WTC11 (cell line): ENCODE data around the gene CSTPP1. TPM values are rescaled to one million over a fixed set of nuclear protein-coding genes. Genes with fewer than 3 reads are reported as not detected.

Source experiments
- ATAC-seq: fragments of 200-7000 bp; cut with Tn5 transposase; 2 replicates; pipeline ENCODE4 v1.10.0; 2021; ENCODE audit warnings: mild to moderate bottlenecking, moderate library complexity
- CTCF ChIA-PET: fragments of 300-600 bp; sonication (Branson Sonifier 250); formaldehyde crosslinking; loops from one replicate; lab custom pipeline; 2021; ENCODE audit warnings: antibody characterized with exemption; lab: Charles Lee
- POLR2A ChIA-PET: fragments of 350-600 bp; sonication (Branson Sonifier 250); formaldehyde crosslinking; loops from one replicate; lab custom pipeline; 2021; ENCODE audit warnings: antibody characterized with exemption; lab: Charles Lee
- DNase-seq: peaks from one replicate; pipeline ENCODE4 v3.0.0; 2021; ENCODE audit warnings: low spot score
- H3K27ac Mint-ChIP-seq: 2 replicates; pipeline ENCODE4 v1.8.0; 2021; ENCODE audit warnings: mixed read lengths
- H3K27me3 Mint-ChIP-seq: 2 replicates; pipeline ENCODE4 v1.8.0; 2021; ENCODE audit warnings: low read depth, mild to moderate bottlenecking, moderate library complexity, mixed read lengths
- H3K36me3 Mint-ChIP-seq: 2 replicates; pipeline ENCODE4 v1.8.0; 2021; ENCODE audit warnings: mixed read lengths
- H3K4me1 Mint-ChIP-seq: 2 replicates; pipeline ENCODE4 v1.8.0; 2022; ENCODE audit warnings: mixed read lengths
- H3K4me3 Mint-ChIP-seq: 2 replicates; pipeline ENCODE4 v1.8.0; 2021; ENCODE audit warnings: mild to moderate bottlenecking, moderate library complexity, mixed read lengths
- H3K9me3 Mint-ChIP-seq: 2 replicates; pipeline ENCODE4 v1.8.0; 2021; ENCODE audit warnings: mixed read lengths
- AR ChIP-seq: fragments of 250-450 bp; sonication (Bioruptor Pico); IDR thresholded peaks from 2 replicates; pipeline ENCODE4 v1.9.0; 2021; ENCODE audit warnings: mild to moderate bottlenecking
- CREM ChIP-seq: sonication (generic); formaldehyde crosslinking; IDR thresholded peaks from 2 replicates; pipeline ENCODE4 v1.8.1; 2022; ENCODE audit warnings: mild to moderate bottlenecking, missing genetic modification reagents, moderate library complexity
- EMX1 ChIP-seq: fragments of 250-450 bp; sonication (Bioruptor Pico); IDR thresholded peaks from 2 replicates; pipeline ENCODE4 v1.8.0; 2021; ENCODE audit warnings: mild to moderate bottlenecking
- FOXK1 ChIP-seq: sonication (generic); formaldehyde crosslinking; IDR thresholded peaks from 2 replicates; pipeline ENCODE4 v1.8.0; 2022; ENCODE audit warnings: mild to moderate bottlenecking, moderate library complexity, missing genetic modification reagents
- FOXP1 ChIP-seq: sonication (generic); formaldehyde crosslinking; IDR thresholded peaks from 2 replicates; pipeline ENCODE4 v1.8.0; 2022; ENCODE audit warnings: missing genetic modification reagents, mild to moderate bottlenecking, moderate library complexity, borderline replicate concordance
- GRHL2 ChIP-seq: fragments of 250-450 bp; sonication (Bioruptor Pico); IDR thresholded peaks from 2 replicates; pipeline ENCODE4 v1.8.0; 2022; ENCODE audit warnings: mild to moderate bottlenecking, moderate library complexity; ENCODE audit not compliant: insufficient replicate concordance, severe bottlenecking
- JUN ChIP-seq: sonication (generic); formaldehyde crosslinking; IDR thresholded peaks from 2 replicates; pipeline ENCODE4 v1.8.0; 2023; ENCODE audit warnings: mild to moderate bottlenecking, missing genetic modification reagents
- NFYB ChIP-seq: sonication (generic); formaldehyde crosslinking; conservative IDR thresholded peaks from 2 replicates; pipeline ENCODE4 v1.8.0; 2022; ENCODE audit warnings: low read depth, missing genetic modification reagents
- NR1H2 ChIP-seq: sonication (generic); formaldehyde crosslinking; IDR thresholded peaks from 2 replicates; pipeline ENCODE4 v1.9.0; 2021; ENCODE audit warnings: mild to moderate bottlenecking, moderate library complexity, missing genetic modification reagents
- NR3C1 ChIP-seq: sonication (generic); formaldehyde crosslinking; conservative IDR thresholded peaks from 2 replicates; pipeline ENCODE4 v1.8.1; 2023; ENCODE audit warnings: low read depth, mild to moderate bottlenecking, missing genetic modification reagents
- OVOL2 ChIP-seq: fragments of 250-450 bp; sonication (Bioruptor Pico); IDR thresholded peaks from 2 replicates; pipeline ENCODE4 v1.9.0; 2021; ENCODE audit warnings: mild to moderate bottlenecking, borderline replicate concordance
- RELA ChIP-seq: sonication (generic); formaldehyde crosslinking; IDR thresholded peaks from 2 replicates; pipeline ENCODE4 v1.8.1; 2022; ENCODE audit warnings: missing genetic modification reagents, mild to moderate bottlenecking, borderline replicate concordance
- ZBTB43 ChIP-seq: sonication (generic); formaldehyde crosslinking; IDR thresholded peaks from 2 replicates; pipeline ENCODE4 v1.8.1; 2023; ENCODE audit warnings: mild to moderate bottlenecking, missing genetic modification reagents
- ZNF396 ChIP-seq: fragments of 250-450 bp; sonication (Bioruptor Pico); IDR thresholded peaks from 2 replicates; pipeline ENCODE4 v1.8.0; 2021; ENCODE audit warnings: mild to moderate bottlenecking, moderate library complexity, borderline replicate concordance
- ZNF512 ChIP-seq: sonication (generic); formaldehyde crosslinking; IDR thresholded peaks from 2 replicates; pipeline ENCODE4 v1.8.1; 2022; ENCODE audit warnings: missing genetic modification reagents, borderline replicate concordance
- ZNF671 ChIP-seq: fragments of 250-450 bp; sonication (Bioruptor Pico); IDR thresholded peaks from 2 replicates; pipeline ENCODE4 v1.8.0; 2021; ENCODE audit warnings: mild to moderate bottlenecking
- total RNA-seq: library from RNA; stranded (reverse); gene quantifications from 3 replicates; pipeline ENCODE4 v1.2.3, GENCODE V29; 2021
- TF ChIP-seq, protein P1 (sequence below): sonication (generic); formaldehyde crosslinking; IDR thresholded peaks from 2 replicates; pipeline ENCODE4 v1.8.1; 2023; ENCODE audit warnings: mild to moderate bottlenecking, missing genetic modification reagents
- TF ChIP-seq, protein P2 (sequence below): sonication (generic); formaldehyde crosslinking; IDR thresholded peaks from 2 replicates; pipeline ENCODE4 v1.8.0; 2022; ENCODE audit warnings: mild to moderate bottlenecking, missing genetic modification reagents
- TF ChIP-seq, protein P3 (sequence below): fragments of 250-450 bp; sonication (Bioruptor Pico); IDR thresholded peaks from 2 replicates; pipeline ENCODE4 v1.9.0; 2021; ENCODE audit warnings: mild to moderate bottlenecking
- TF ChIP-seq, protein P4 (sequence below): fragments of 250-450 bp; sonication (Bioruptor Pico); conservative IDR thresholded peaks from 2 replicates; pipeline ENCODE4 v1.9.0; 2021; ENCODE audit warnings: mild to moderate bottlenecking
- TF ChIP-seq, protein P5 (sequence below): sonication (generic); formaldehyde crosslinking; IDR thresholded peaks from 2 replicates; pipeline ENCODE4 v1.8.0; 2023; ENCODE audit warnings: mild to moderate bottlenecking, missing genetic modification reagents

Gene CSTPP1
- total RNA-seq, 1 experiment from 2014 or later: 23.6 TPM

GRCh38 chr11:47001781-47002181 lies 65.2 kb downstream of the CSTPP1 start:
- Mint-ChIP-seq H3K27me3 (no peaks in the 10 kb centered on the region), H3K4me1 (peaks cover 4% of the 10 kb centered on the region), H3K4me3 (no peak overlapping the region), H3K36me3 (peaks cover 3% of the 10 kb centered on the region; the same call in 1 of the 2 replicates), H3K27ac (no peak overlapping the region), H3K9me3 (peaks cover 9% of the 10 kb centered on the region; the same call in 1 of the 2 replicates)
- DNase-seq (no peak), ATAC-seq (no peak)
- no peak for TF ChIP-seq AR (CRISPR knock-in tag)
- no peak for TF ChIP-seq GRHL2 (CRISPR knock-in tag)
- TF ChIP-seq ZNF512: no peak
- TF ChIP-seq ZBTB43 (CRISPR knock-in tag): no peak
- TF ChIP-seq OVOL2 (CRISPR knock-in tag): no peak
- TF ChIP-seq NFYB: no peak
- no peak for TF ChIP-seq JUN (CRISPR knock-in tag)
- TF ChIP-seq, protein P1, sequence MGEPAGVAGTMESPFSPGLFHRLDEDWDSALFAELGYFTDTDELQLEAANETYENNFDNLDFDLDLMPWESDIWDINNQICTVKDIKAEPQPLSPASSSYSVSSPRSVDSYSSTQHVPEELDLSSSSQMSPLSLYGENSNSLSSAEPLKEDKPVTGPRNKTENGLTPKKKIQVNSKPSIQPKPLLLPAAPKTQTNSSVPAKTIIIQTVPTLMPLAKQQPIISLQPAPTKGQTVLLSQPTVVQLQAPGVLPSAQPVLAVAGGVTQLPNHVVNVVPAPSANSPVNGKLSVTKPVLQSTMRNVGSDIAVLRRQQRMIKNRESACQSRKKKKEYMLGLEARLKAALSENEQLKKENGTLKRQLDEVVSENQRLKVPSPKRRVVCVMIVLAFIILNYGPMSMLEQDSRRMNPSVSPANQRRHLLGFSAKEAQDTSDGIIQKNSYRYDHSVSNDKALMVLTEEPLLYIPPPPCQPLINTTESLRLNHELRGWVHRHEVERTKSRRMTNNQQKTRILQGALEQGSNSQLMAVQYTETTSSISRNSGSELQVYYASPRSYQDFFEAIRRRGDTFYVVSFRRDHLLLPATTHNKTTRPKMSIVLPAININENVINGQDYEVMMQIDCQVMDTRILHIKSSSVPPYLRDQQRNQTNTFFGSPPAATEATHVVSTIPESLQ: no peak
- TF ChIP-seq FOXK1 (CRISPR knock-in tag): no peak
- no peak for TF ChIP-seq CREM (CRISPR knock-in tag)
- TF ChIP-seq ZNF671 (CRISPR knock-in tag): no peak
- TF ChIP-seq, protein P2, sequence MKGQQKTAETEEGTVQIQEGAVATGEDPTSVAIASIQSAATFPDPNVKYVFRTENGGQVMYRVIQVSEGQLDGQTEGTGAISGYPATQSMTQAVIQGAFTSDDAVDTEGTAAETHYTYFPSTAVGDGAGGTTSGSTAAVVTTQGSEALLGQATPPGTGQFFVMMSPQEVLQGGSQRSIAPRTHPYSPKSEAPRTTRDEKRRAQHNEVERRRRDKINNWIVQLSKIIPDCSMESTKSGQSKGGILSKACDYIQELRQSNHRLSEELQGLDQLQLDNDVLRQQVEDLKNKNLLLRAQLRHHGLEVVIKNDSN (CRISPR knock-in tag): no peak
- TF ChIP-seq ZNF396: no peak
- no peak for TF ChIP-seq NR1H2
- TF ChIP-seq NR3C1: no peak
- TF ChIP-seq, protein P3, sequence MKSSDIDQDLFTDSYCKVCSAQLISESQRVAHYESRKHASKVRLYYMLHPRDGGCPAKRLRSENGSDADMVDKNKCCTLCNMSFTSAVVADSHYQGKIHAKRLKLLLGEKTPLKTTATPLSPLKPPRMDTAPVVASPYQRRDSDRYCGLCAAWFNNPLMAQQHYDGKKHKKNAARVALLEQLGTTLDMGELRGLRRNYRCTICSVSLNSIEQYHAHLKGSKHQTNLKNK (CRISPR knock-in tag): no peak
- no peak for TF ChIP-seq EMX1
- no peak for TF ChIP-seq RELA (CRISPR knock-in tag)
- ChIA-PET CTCF (no interaction called here), POLR2A (interaction anchor here (0.6 kb wide), 1 partner anchor 89 kb away, joined by 3 read pairs; no protein-coding TSS in a partner anchor)

DNA sequence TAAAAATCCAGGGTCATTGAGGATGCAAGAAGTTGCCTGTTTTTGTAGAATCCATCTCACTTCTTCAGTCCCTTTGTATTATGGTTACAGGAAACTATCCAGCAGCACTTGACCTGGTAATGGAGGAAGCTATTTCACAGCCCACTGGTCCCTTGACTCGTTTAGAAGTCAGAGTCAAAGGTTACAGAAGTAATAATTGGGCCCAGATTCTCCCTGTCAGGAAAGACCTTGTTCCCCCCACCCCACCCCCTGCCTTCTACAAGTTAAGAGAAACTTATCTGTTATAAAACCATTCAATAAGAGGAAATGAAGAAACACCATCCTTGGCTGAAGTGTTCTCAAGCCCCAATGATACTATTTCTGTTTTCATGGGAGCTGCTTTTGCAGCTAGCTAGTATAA lies 65.8 kb downstream of the CSTPP1 start:
- peaks cover 4% of the 10 kb centered on the region for H3K4me1 Mint-ChIP-seq
- ATAC-seq (no peak), DNase-seq (no peak)
- POLR2A ChIA-PET: interaction anchor here (0.6 kb wide), 1 partner anchor 90 kb away, joined by 3 read pairs; no protein-coding TSS in a partner anchor
- no peak overlapping the region for H3K27ac Mint-ChIP-seq
- H3K9me3 Mint-ChIP-seq: peaks cover 9% of the 10 kb centered on the region; the same call in 1 of the 2 replicates
- TF ChIP-seq, protein P4, sequence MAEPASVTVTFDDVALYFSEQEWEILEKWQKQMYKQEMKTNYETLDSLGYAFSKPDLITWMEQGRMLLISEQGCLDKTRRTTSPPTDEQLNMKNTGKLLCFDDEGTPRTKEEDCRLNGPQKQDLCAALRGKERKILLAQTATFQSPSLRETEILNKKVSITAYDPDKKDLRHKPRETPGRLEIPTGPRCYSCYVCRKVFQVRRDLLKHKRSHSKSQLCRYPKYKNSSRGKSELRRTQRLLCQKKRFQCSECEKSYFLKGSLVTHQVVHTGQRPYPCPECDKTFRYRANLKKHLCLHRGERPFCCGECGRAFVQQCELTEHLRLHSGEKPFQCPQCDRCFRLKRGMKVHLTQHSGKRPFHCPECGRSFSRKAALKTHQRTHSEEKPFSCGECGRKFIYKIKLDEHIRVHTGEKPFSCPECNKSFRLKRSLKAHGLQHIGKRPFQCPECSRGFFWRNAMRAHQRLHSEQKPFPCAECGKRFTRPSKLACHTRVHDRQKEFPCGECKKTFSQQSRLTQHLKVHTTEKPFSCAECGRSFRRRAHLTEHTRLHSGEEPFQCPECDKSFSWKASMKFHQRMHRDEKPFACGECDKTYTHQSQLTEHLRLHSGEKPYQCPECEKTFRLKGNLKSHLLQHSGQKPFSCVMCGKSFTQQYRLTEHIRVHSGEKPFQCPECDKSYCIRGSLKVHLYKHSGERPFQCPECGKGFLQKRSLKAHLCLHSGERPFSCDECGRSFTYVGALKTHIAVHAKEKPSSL (CRISPR knock-in tag): no peak
- TF ChIP-seq FOXP1: no peak
- no peak for TF ChIP-seq ZNF671 (CRISPR knock-in tag)
- no peak for TF ChIP-seq JUN (CRISPR knock-in tag)
- TF ChIP-seq, protein P5, sequence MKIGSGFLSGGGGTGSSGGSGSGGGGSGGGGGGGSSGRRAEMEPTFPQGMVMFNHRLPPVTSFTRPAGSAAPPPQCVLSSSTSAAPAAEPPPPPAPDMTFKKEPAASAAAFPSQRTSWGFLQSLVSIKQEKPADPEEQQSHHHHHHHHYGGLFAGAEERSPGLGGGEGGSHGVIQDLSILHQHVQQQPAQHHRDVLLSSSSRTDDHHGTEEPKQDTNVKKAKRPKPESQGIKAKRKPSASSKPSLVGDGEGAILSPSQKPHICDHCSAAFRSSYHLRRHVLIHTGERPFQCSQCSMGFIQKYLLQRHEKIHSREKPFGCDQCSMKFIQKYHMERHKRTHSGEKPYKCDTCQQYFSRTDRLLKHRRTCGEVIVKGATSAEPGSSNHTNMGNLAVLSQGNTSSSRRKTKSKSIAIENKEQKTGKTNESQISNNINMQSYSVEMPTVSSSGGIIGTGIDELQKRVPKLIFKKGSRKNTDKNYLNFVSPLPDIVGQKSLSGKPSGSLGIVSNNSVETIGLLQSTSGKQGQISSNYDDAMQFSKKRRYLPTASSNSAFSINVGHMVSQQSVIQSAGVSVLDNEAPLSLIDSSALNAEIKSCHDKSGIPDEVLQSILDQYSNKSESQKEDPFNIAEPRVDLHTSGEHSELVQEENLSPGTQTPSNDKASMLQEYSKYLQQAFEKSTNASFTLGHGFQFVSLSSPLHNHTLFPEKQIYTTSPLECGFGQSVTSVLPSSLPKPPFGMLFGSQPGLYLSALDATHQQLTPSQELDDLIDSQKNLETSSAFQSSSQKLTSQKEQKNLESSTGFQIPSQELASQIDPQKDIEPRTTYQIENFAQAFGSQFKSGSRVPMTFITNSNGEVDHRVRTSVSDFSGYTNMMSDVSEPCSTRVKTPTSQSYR (CRISPR knock-in tag): no peak
- H3K27me3 Mint-ChIP-seq: no peaks in the 10 kb centered on the region
- CTCF ChIA-PET: no interaction called here
- H3K36me3 Mint-ChIP-seq: peaks cover 3% of the 10 kb centered on the region; the same call in 1 of the 2 replicates
- no peak overlapping the region for H3K4me3 Mint-ChIP-seq
